H1 (cell line): Measurements from ENCODE around the gene ARHGAP28. TPM values are rescaled to one million over a fixed set of nuclear protein-coding genes. Genes with fewer than 3 reads are reported as not detected.

Source experiments
- CTCF ChIA-PET: fragments of 300-600 bp; sonication (Branson Sonifier 250); formaldehyde crosslinking; loops from one replicate; lab custom pipeline; 2021; ENCODE audit not compliant: partially characterized antibody; lab: Charles Lee
- POLR2A ChIA-PET: fragments of 300-600 bp; sonication (Branson Sonifier 250); formaldehyde crosslinking; loops from one replicate; lab custom pipeline; 2021; ENCODE audit warnings: inconsistent platforms; ENCODE audit not compliant: partially characterized antibody; lab: Charles Lee
- DNase-seq, 2 experiments: peaks; one replicate each; pipeline versions ENCODE4 v3.0.0 to v3.0.0-alpha.2; 2010 to 2022; ENCODE audit warnings: low spot score in 2 of 2, low read depth in 1 of 2, mixed read lengths in 1 of 2
- FAIRE-seq: peaks from 2 replicates; lab custom pipeline; 2011; peaks lifted over from hg19 to GRCh38; lab: Jason Lieb, UNC
- H2AFZ ChIP-seq: 2 replicates; pipeline ENCODE4 v1.8.1; 2012; ENCODE audit warnings: low read length, inconsistent platforms
- H2AK5ac ChIP-seq: 2 replicates; pipeline ENCODE4 v1.6.1; 2013; ENCODE audit warnings: low read depth, low read length
- H2BK120ac ChIP-seq: replicated peaks from 2 replicates; pipeline ENCODE3; 2013; ENCODE audit warnings: low read depth, low read length, inconsistent platforms
- H2BK12ac ChIP-seq: 2 replicates; pipeline ENCODE4 v1.6.1; 2013; ENCODE audit warnings: low read depth, low read length
- H2BK15ac ChIP-seq: 2 replicates; pipeline ENCODE4 v1.6.1; 2013; ENCODE audit warnings: low read length
- H2BK20ac ChIP-seq: 2 replicates; pipeline ENCODE4 v1.6.1; 2013; ENCODE audit warnings: low read length
- H2BK5ac ChIP-seq: 2 replicates; pipeline ENCODE4 v1.6.1; 2013; ENCODE audit warnings: low read depth, low read length
- H3K14ac ChIP-seq: 2 replicates; pipeline ENCODE4 v1.6.1; 2013; ENCODE audit warnings: inconsistent platforms; ENCODE audit not compliant: insufficient read length
- H3K18ac ChIP-seq: 2 replicates; pipeline ENCODE4 v1.6.1; 2013; ENCODE audit warnings: low read length; ENCODE audit errors: extremely low read depth
- H3K23ac ChIP-seq: 2 replicates; pipeline ENCODE4 v1.6.1; 2013; ENCODE audit warnings: inconsistent platforms; ENCODE audit not compliant: insufficient read length
- H3K23me2 ChIP-seq: 2 replicates; pipeline ENCODE4 v1.6.1; 2013; ENCODE audit warnings: low read depth, low read length
- H3K27ac ChIP-seq: 2 replicates; pipeline ENCODE4 v1.6.1; 2011; ENCODE audit warnings: low read depth, low read length, inconsistent platforms
- H3K27me3 ChIP-seq, 4 experiments: replicated peaks in 1 of 4; 1 replicate in 1 of 4; 2 replicates in 3 of 4; pipeline versions ENCODE4 v1.6.1 to v1.8.1; 2011 to 2013; ENCODE audit warnings: low read length in 3 of 4, mild to moderate bottlenecking in 3 of 4, inconsistent platforms in 2 of 4, mixed read lengths in 2 of 4, moderate library complexity in 1 of 4; ENCODE audit not compliant: control insufficient read depth in 3 of 4, insufficient read depth in 3 of 4; ENCODE audit errors: extremely low read depth in 1 of 4
- H3K36me3 ChIP-seq, 4 experiments: 2 replicates each; pipeline versions ENCODE4 v1.6.1 to v1.8.1; 2011 to 2013; ENCODE audit warnings: mild to moderate bottlenecking in 4 of 4, low read length in 3 of 4, moderate library complexity in 2 of 4, control low read depth in 1 of 4, inconsistent platforms in 1 of 4; ENCODE audit not compliant: insufficient read depth in 4 of 4, control insufficient read depth in 2 of 4
- H3K4ac ChIP-seq: replicated peaks from 2 replicates; pipeline ENCODE3; 2013; ENCODE audit warnings: low read length, low read depth, mixed read lengths, inconsistent platforms; ENCODE audit not compliant: insufficient read length
- H3K4me1 ChIP-seq, 4 experiments: replicated peaks in 1 of 4; 1 replicate in 1 of 4; 2 replicates in 3 of 4; pipeline versions ENCODE4 v1.6.1 to v1.8.1; 2011 to 2013; ENCODE audit warnings: low read length in 3 of 4, inconsistent platforms in 2 of 4, mixed read lengths in 1 of 4; ENCODE audit not compliant: insufficient read depth in 4 of 4, control insufficient read depth in 3 of 4
- H3K4me2 ChIP-seq, 2 experiments: 2 replicates each; pipeline versions ENCODE4 v1.6.1 to v1.8.1; 2011 to 2013; ENCODE audit warnings: low read depth in 2 of 2, low read length in 2 of 2, control low read depth in 1 of 2, inconsistent platforms in 1 of 2, mild to moderate bottlenecking in 1 of 2; ENCODE audit not compliant: insufficient read depth in 1 of 2
- H3K4me3 ChIP-seq, 4 experiments: fragments of 200-600, 300-600 bp in 1 of 4; sonication (generic), shearing (Covaris generic), sonication (Bioruptor Twin) in 1 of 4; 2 replicates each; pipeline versions ENCODE4 v1.5.1 to v1.8.1; 2011 to 2016; ENCODE audit warnings: low read length in 4 of 4, low read depth in 3 of 4, control low read depth in 2 of 4, inconsistent platforms in 2 of 4, mild to moderate bottlenecking in 2 of 4, mixed read lengths in 1 of 4, moderate library complexity in 1 of 4; ENCODE audit not compliant: insufficient read depth in 2 of 4; ENCODE audit errors: extremely low read depth in 1 of 4
- H3K56ac ChIP-seq: replicated peaks from 2 replicates; pipeline ENCODE3; 2013; ENCODE audit warnings: low read depth, mild to moderate bottlenecking, mixed read lengths, low read length, inconsistent platforms; ENCODE audit not compliant: insufficient read length
- H3K79me1 ChIP-seq: 2 replicates; pipeline ENCODE4 v1.6.1; 2013; ENCODE audit warnings: low read depth, low read length, control low read depth
- H3K79me2 ChIP-seq, 2 experiments: 2 replicates each; pipeline versions ENCODE4 v1.6.1 to v1.8.1; 2012 to 2013; ENCODE audit warnings: low read length in 2 of 2, mild to moderate bottlenecking in 2 of 2, inconsistent platforms in 1 of 2; ENCODE audit not compliant: insufficient read depth in 2 of 2, control insufficient read depth in 1 of 2
- H3K9ac ChIP-seq, 4 experiments: replicated peaks in 1 of 4; 1 replicate in 1 of 4; 2 replicates in 3 of 4; pipeline versions ENCODE4 v1.6.1 to v1.8.1; 2011 to 2013; ENCODE audit warnings: low read depth in 3 of 4, low read length in 3 of 4, control low read depth in 2 of 4, mild to moderate bottlenecking in 2 of 4, moderate library complexity in 2 of 4, inconsistent platforms in 1 of 4; ENCODE audit errors: extremely low read depth in 1 of 4
- H3K9me3 ChIP-seq, 2 experiments: 2 replicates each; pipeline versions ENCODE4 v1.6.1 to v1.8.1; 2012 to 2013; ENCODE audit warnings: mild to moderate bottlenecking in 2 of 2, moderate library complexity in 2 of 2, control low read depth in 1 of 2, inconsistent platforms in 1 of 2, low read depth in 1 of 2, low read length in 1 of 2, mixed read lengths in 1 of 2; ENCODE audit not compliant: insufficient read depth in 2 of 2
- H4K20me1 ChIP-seq, 2 experiments: replicated peaks in 1 of 2; 2 replicates each; pipeline versions ENCODE3 to v1.8.1; 2011 to 2013; ENCODE audit warnings: inconsistent platforms in 2 of 2, low read length in 2 of 2, mild to moderate bottlenecking in 1 of 2; ENCODE audit not compliant: insufficient read depth in 2 of 2, control insufficient read depth in 1 of 2
- H4K5ac ChIP-seq: 2 replicates; pipeline ENCODE4 v1.6.1; 2013; ENCODE audit warnings: low read length, low read depth, mixed read lengths, inconsistent platforms; ENCODE audit not compliant: insufficient read length
- H4K8ac ChIP-seq: 2 replicates; pipeline ENCODE4 v1.8.0; 2013; ENCODE audit warnings: mild to moderate bottlenecking, moderate library complexity, low read length, inconsistent platforms; ENCODE audit not compliant: insufficient read depth; ENCODE audit errors: extremely low read depth
- H4K91ac ChIP-seq: replicated peaks from 2 replicates; pipeline ENCODE3; 2013; ENCODE audit warnings: low read length, mixed read lengths, inconsistent platforms; ENCODE audit not compliant: insufficient read length
- HDAC6 ChIP-seq: IDR thresholded peaks from one replicate; pipeline ENCODE4 v1.7.1; 2012; ENCODE audit warnings: low read depth, mild to moderate bottlenecking, inconsistent platforms, low read length, moderate library complexity
- KDM1A ChIP-seq: fragments of 200-600, 300-600 bp; sonication (generic); IDR thresholded peaks from 2 replicates; pipeline ENCODE4 v1.7.1; 2016; ENCODE audit warnings: mild to moderate bottlenecking, low read length, borderline replicate concordance
- WGBS, 2 experiments: shearing (Covaris generic) in 1 of 2; methylation state at CpG; one replicate each; pipeline versions ENCODE4 v1.1.6 to v1.1.7; 2013 to 2015; ENCODE audit warnings: low lambda C conversion rate in 2 of 2, mixed read lengths in 2 of 2, inconsistent platforms in 1 of 2, low coverage in 1 of 2, missing lambda C conversion rate in 1 of 2; ENCODE audit not compliant: insufficient replicate concordance in 2 of 2, insufficient coverage in 1 of 2, insufficient read length in 1 of 2; ENCODE audit errors: extremely low coverage in 1 of 2, missing lambda C conversion rate in 1 of 2; 5-methylcytosine and 5-hydroxymethylcytosine counted together
- polyA plus RNA-seq, 7 experiments: library from polyadenylated mRNA; depleted of rRNA in 3 of 7; stranded (reverse) in 5 of 7; unstranded in 2 of 7; fragments of >200 nt in 5 of 7; fragments of 200-250 nt in 2 of 7; gene quantifications; 1 replicate in 5 of 7; 2 replicates in 1 of 7; 4 replicates in 1 of 7; pipeline versions ENCODE4 v1.2.1 to v1.2.3, GENCODE V29; 2011 to 2013; ENCODE audit warnings: missing spikeins in 2 of 7, mixed read lengths in 2 of 7
- total RNA-seq: library from RNA; stranded (reverse); fragmentation: NEBNext Ultra II Directional; extraction: Animal tissue kit (Norgen Biotek cat#: 25700); gene quantifications from 2 replicates; pipeline ENCODE4 v1.2.1, GENCODE V29; 2021

Gene ARHGAP28
- total and polyA plus RNA-seq, 2 of the 8 experiments (the other 6 are each of a cell fraction or from before 2014, with no cell fraction given) = 2.9 to 14.4 TPM

DNA sequence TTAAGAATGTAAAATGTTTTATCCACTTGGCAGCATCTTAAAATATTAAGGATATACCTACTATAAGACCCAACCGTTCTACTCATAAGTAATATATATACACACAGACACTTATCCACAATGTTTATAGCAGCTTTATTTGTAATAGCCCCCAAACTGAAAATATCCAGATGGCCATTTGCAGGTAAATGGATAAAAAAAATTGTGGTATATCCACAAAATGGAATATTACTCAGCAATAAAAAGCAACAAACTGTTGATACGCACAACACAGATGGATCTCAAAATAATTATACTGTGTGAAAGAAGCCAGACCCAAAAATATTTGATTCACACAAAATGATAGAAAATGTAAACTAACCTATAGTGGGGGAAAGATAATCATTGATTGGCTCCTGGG lies 122.0 kb downstream of the ARHGAP28 start:
- no peak overlapping the region for H3K27ac ChIP-seq

More for the DNA sequence above, 122.0 kb downstream of the ARHGAP28 start:
- H4K20me1 ChIP-seq = no peaks in the 10 kb centered on the region
- H3K36me3 ChIP-seq = peaks cover 0 to 11% (median 0%) of the 10 kb centered on the region in 4 experiments; a peak in 2 of 8 replicates
- H3K9me3 ChIP-seq = peaks cover 6 to 12% of the 10 kb centered on the region in 2 experiments; a peak in 2 of 4 replicates
- no peaks in the 10 kb centered on the region for H3K4me1 ChIP-seq
- no peak overlapping the region for H3K4me2 ChIP-seq
- H3K18ac ChIP-seq = no peak overlapping the region
- no peaks in the 10 kb centered on the region for H3K79me2 ChIP-seq
- H4K5ac ChIP-seq = no peak overlapping the region
- no peak overlapping the region for H4K91ac ChIP-seq
- H2AFZ ChIP-seq = no peak overlapping the region
- H2BK15ac ChIP-seq = no peak overlapping the region
- H2BK12ac ChIP-seq = no peak overlapping the region
- no peak overlapping the region for H4K8ac ChIP-seq
- CTCF ChIA-PET = interaction anchor here (1.1 kb wide), 1 partner anchor 299 kb away, joined by 4 read pairs; no protein-coding TSS in a partner anchor
- WGBS, 2 experiments = 98% methylated on average over 2 of the region's 2 CpGs; no CpG with 5 or more reads in 1 of the 2 experiments
- no peaks in the 10 kb centered on the region for H3K27me3 ChIP-seq
- no peak overlapping the region for H3K9ac ChIP-seq
- H3K23ac ChIP-seq = no peak overlapping the region
- no peak overlapping the region for H3K4me3 ChIP-seq
- H3K56ac ChIP-seq = no peak overlapping the region
- no peaks in the 10 kb centered on the region for H3K23me2 ChIP-seq
- no peak for FAIRE-seq
- no peak overlapping the region for H2BK5ac ChIP-seq
- TF ChIP-seq HDAC6 = no peak
- peak; percentile 82 for TF ChIP-seq KDM1A
- no peak overlapping the region for H3K14ac ChIP-seq
- no peak overlapping the region for H3K4ac ChIP-seq
- H2AK5ac ChIP-seq = no peak overlapping the region
- POLR2A ChIA-PET = no interaction called here
- no peak overlapping the region for H2BK20ac ChIP-seq
- H3K79me1 ChIP-seq = no peaks in the 10 kb centered on the region; the same call in 1 of the 2 replicates
- no peak overlapping the region for H2BK120ac ChIP-seq
- no peak for DNase-seq
